HG03558 (cell line): ENCODE results near the gene ACTL6B.
"Not testable (repeated sequence)": the region's sequence is repeated elsewhere in the genome, so short reads cannot be mapped to it uniquely, and the experiment has no call there.

ENCODE experiments used
- ATAC-seq: cut with Tn5 transposase; IDR thresholded peaks from one replicate; pipeline ENCODE4 v1.9.1; 2021; ENCODE audit warnings: moderate number of reproducible peaks; ENCODE audit not compliant: unreplicated experiment; ENCODE audit errors: extremely low read depth

ACTL6B gene

DNA sequence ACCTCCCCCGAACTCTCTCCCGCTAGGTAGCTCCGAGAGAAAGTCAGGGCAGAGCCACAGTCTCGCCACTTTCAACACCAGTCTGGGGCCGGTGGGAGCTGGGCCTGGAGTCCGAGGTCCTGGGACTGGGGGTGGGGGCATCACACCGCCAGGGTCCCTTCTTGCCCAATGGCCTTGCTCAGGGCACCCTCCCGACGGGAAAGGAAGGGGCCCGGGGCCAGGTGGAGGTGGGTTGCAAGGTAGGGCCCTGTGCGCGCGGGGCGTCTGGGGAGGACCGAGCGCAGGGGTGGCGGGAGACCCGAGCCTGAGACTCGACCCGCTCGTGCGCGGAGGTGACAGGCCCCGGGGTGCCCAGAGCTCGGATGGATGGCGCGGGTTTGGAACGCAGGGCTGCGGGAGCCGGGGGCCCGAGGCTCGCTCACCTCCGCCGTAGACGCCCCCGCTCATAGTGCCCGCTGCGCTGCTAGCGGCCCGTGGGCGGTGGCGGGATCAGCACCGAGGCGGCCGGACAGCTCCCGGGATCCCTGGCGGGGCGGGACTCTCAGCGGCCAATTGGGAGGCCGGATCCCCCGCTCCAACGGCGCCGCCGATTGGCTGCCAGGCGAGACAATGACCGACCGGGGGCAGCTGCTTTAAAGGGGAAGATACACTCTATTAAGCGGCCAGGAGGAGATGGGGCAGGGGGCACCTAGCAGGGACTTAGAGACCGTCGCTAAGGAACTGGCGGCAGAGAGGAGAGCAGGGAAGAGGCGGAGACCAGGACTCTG, at the start of gene ACTL6B:
ACTL6B (minus strand) TSS at position 541 of the 767 bp plus-strand sequence; CDS start at position 447, 94 bp downstream.
- ATAC-seq = no peak

GRCh38 chr7:100705320-100705752, 49.1 kb upstream of the ACTL6B start:
- ATAC-seq = no peak

DNA sequence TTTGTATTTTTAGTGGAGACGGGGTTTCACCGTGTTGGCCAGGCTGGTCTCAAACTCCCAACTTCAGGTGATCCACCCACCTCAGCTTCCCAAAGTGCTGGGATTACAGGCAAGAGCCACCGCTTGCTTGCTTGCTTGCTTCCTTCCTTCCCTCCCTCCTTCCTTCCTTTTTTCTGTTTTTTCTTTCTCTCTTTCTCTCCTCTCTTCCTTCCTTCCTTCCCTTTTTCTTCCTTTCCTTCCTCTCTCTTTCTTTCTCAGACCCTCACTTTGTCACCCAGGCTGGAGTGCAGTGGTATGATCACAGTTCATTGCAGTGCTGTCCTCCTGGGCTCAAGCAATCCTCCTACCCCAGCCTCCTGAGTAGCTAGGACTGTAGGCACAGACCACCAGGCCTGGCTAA, 44.8 kb upstream of the ACTL6B start:
- not testable (repeated sequence) for ATAC-seq

DNA sequence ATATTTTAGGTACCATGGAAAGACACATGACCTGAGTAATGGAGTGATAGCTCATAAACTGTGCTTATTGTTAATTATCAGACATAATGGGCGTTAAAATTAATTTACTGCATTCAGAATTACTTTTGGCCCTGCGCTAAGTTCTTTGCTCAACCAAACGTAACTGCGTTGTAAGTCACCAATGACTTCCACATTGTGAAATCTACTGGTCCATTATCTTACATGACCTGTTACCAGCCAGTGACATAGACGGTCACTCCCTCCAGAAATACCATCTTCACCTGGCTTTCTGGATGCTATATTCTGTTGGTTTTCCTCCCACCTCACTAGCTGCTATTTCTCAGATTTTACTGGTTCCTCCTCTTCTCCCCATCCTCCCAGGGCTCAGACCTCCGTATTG, 42.8 kb upstream of the ACTL6B start:
- ATAC-seq = no peak

DNA sequence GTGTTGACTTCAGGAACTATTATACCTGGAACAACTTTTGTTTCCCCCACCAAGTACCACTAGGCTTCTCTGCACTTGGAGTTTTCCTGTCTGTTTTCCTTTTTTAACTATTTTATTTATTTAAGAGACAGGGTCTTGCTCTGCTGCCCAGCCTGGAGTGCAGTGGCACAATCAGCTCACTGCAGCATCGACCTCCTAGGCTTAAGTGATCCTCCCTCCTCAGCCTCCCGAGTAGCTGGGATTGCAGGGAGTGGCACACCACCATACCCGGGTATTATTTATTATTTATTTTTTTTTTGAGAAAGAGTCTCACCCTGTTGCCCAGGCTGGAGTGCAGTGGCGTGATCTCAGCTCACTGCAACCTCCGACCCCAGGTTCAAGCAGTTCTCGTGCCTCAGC, 39.9 kb upstream of the ACTL6B start:
- ATAC-seq = no peak

DNA sequence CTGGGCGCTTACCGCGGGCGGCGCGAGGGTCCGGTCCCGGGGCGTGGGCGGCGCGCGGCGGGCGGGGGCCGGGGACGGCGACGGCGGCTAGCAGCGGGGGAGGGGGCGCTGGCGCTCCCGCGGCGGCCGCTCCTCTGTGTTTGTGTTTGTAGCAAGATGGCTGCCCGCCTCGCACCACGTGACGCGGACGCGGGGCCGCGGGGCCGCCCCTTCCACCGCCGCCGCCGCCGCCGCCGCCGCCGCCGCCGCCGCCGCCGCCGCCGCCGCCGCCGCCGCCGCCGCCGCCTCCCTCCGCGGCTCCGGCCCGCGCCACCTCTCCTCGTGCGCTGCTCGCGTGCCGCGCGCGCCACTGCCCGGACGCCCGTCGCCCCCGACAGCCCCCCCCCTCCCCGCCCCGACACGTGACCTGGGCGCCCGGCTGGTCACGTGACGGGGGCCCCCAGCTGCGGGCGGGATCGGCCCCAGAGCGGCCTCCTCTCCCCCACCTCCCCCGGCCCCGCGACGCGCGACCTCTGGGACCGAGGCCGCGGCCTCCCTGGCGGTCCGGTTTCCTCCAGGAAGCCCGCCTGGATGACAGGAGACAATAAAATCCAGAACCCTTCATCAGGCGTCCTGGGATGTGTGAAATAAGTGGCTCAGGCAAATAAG, 38.0 kb upstream of the ACTL6B start, which contains the start of gene GIGYF1:
GIGYF1 (minus strand) TSS at position 153 of the 648 bp plus-strand sequence. CDS start 6,012 bp downstream, outside the sequence.
- peak; percentile 43 for ATAC-seq

DNA sequence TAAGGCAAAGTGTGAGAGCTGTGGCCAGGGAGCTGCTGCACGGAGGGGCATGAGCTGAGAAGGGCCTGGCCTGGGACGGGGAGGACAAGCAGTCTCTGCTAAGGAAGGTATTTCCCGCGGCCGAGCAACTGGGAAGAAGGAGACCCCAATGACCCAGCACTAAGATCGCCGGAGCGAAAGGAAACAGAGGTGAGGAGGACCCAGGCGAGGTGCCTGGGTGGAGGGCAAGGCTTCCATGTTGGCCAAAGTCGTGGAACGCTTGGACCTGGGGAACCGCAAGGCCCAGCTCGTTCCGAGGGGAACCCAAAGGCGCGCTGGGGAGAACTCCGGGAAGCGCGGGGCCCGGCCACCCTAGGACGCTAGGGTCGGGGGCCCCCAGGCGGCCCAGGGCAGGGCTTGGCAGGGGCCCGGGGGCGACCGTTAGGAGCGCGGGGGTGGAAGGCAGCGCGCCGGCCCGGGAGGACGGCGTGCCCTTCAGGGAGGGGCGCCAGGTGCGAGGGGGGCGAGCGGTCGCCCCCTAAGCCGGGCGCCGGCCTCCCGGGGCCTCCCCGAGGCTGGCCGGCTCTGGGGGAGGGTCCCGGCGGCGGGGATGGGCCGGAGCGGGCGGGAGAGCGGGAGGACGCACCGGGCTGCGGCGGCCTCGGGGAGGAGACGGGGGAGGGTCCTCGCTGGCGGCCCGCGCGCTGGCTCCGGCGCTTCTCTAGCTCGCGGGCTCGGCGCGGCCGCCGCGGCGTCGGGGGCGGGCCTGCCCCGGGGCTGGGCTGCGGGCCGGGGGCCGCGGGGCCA, 37.3 kb upstream of the ACTL6B start:
- ATAC-seq = peak; percentile 16

DNA sequence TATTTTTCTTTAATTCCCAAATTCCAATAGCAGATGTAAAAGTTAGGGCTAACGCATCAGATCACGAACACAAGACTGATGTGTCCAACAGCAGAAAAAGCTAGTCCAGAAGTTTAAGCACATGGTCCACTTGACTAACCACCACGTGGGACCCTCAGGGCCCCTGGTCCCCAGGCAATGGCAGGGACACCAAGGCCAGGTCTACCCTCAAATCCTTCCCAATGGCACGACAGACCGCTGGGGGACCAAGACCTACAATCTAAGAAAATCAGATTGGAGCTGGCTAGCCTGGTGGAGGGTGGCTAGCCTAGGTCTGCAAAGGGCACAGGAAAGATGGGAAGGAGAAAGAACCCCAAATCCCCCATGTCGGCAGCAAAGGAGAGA, 36.3 kb upstream of the ACTL6B start:
- no peak for ATAC-seq

DNA sequence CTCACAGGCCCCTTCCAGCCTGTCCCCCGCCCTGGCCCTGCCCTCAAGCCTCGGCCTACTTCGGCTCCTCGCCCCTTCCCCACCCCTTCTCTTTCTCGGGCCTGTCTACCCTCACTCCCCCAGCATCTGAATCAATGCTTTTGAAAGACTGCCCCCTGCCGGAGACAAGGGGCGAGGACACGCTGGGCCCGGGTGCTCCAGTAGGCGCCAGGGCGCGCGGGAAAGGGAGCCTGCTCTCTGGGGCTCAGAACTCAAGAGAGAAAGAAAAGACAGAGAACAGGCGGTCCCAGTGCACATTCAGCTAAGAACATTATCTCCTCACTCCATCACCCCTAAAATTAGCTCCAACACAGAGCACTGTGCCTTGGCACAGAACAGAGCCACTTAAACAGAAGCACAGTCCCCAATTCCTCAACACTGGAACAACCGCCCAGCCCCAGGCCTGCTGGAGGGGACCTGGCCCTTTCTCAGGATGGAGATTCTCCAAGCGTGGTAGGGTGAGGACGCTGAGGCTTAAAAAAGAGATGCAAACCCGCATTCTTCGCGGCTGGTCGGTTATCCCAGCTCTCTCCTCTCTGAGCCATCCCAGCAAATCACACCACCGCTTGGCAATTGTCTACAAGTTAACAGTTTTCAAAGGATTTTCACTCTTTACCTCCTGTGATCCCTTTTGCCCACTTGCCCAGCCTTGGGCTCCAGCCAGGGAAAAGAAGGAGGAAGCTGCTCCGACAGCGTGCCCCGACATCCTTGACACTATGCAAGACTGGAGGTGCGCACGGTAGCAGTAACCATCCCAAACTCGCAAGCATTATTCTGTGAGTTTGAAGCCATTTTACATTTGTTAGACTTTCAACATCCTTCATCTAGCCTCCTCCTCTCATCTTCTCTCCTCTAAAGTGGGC, 35.7 kb upstream of the ACTL6B start:
- ATAC-seq = no peak

DNA sequence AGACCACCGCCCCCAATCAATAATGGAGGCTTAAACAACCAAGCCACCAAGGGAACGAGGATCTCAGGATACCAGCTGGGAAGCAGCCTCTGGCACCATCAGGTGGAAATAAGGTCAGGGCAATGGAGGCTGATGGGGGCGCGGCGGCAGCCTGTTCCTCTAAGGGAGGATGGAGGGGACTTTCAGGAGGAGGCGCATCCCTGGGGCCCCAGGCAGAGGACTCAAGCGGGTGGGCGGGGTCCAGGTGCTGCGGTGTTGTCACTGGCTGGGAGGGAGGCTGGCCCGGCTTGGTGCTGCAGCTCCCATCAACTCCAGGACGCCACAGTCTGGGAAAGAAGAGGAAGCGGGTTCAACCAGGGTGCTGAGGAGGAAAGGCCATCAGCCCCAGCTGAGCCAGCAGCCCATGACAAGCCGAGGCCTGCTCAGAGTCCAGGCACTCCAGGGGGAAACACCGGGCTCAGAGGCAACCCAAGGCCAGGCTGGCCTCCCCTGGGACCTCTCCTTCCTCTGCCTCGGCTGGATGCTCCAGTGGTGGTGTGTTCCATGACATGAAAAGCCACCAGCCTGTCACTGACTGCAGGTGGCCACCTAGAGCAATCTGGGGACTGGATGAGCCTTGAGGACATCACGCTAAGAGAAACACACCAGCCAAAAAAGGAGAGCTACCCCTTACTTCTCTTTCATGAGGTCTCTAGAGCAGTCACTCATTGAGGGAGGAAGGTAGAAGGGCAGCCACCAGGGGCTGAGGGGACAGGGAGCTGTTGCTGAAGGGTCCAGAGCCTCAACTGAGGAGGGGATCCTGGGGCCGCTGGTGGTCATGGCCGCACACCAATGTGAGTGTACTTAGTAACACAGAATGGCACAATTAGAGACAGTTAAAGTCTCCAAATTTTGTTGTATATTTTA, 33.2 kb upstream of the ACTL6B start:
- no peak for ATAC-seq

DNA sequence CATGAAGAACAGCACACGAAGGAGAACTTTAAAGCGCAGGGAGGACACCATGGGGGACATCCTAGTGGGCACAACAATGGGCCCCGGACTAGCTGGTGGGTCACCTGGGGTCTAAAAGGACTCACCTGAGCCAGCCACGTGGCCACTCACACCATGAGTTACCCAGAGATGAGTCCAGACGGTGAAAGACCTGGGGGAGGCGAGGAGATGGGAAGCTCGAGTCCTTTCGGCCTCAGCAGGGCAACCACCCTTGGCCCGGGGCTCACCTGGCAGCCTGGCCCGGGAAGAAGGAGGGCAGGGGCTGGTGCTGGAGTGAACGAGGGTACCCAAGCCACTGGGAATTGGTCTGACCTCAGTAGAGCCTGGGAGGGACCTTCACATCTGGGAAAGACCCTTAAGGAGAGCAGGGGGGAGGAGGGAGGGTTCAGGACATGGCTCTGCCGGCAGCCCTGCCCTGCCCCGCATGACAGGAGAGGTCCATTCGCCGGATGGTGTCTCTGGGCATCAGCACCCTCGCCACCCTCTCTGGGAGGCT, 32.1 kb upstream of the ACTL6B start:
- ATAC-seq = no peak

DNA sequence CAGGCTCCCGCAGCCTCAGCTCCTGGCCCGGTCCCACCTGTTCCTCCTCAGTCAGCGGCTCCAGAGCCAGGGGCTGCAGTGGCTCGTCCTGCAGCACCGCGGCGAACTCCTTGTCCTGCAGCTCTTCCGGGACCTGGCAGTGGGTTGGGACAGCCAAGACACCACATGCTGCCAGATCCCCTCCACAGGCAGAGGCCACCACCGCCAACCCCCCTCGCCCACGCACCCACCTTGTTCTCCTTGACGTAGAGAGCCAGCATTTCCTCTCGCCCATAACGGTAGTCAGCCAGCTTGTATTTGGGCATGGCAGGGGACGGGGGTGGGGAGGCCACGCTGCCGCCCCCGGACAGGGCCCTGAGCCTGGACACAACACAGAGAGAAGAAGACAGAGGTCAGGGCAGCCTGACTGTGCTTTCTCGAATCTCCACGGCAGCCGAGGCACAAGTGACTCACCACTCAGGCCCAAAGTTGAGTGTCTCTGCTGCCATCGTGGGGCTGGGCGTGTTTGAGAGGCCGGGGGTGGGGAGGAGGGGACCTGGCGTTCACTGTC, 31.6 kb upstream of the ACTL6B start:
- no peak for ATAC-seq

GRCh38 chr7:100687261-100687660, 31.0 kb upstream of the ACTL6B start:
- ATAC-seq = no peak

DNA sequence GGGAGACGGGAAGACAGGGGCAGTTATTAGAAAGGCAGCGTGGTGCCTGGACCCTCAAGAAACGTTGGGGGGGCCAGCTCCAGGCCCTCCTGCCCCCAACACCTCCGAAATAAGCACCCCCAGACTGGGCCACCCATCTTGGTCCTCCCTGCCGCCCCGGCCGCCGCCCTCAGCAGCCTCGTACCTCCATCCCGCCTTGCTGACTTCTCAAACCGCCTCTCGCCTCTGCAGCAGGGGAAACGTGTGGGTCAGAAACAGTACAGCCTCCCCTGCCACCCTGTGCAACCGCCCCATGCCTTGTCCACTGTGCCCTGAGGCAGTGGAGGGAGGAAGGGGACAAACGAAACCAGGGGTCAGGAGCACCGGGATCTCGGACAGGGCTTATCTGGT, 30.6 kb upstream of the ACTL6B start:
- no peak for ATAC-seq

DNA sequence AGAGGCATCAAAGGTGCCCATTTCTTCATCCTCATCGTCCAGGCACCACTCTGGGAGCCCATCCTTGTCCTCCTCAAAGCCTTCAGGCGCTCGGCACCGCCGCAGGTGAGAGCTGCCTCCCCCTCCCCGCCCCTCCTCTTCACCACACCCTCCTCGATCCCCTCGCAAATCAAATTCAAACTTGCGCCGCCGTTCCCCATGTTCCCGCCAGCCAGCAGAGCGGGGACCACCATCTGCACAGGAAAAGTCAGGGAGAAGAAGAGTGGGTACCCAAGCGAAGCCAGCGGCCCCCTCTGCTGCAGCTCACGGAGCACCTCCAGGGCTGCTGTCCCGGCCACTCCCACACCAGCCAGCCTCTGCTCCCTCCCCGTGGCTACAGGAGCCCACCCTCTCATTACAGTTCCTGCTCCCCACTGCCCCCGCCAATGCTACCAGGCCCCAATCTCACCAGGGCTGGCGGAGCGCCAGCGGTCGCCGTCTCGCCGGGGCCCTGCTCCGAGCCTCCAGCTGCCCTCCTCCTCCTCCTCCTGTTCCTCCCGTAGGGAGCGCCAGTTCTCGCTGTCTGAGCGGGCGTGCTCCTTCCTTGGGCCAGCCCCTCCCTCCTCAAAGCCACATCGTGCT, 30.1 kb upstream of the ACTL6B start:
- ATAC-seq = no peak

DNA sequence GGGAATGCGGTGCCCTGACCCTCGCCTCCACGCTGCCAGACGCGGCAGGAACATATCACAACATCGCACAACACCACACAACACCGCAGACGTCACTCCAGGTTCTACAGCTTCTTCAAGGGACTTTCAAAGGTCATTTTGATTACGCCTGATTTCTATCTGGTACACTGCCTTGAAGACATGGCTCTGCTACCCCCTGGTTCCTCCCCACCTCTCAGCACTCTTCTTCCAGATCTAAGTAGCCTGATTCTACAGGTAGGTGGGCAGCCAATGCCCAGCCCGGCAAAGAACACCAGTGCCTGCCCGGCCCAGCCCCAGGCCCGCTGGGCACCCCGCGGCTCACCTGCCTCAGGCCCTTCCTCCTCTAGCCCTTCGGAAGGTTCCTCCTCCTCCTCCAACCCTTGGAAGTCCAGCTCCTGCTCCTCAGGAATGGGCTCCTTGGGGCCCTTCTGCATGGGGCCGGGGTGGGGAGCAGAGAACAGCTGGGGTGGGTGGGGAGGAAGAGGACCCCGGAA, 29.4 kb upstream of the ACTL6B start:
- no peak for ATAC-seq

DNA sequence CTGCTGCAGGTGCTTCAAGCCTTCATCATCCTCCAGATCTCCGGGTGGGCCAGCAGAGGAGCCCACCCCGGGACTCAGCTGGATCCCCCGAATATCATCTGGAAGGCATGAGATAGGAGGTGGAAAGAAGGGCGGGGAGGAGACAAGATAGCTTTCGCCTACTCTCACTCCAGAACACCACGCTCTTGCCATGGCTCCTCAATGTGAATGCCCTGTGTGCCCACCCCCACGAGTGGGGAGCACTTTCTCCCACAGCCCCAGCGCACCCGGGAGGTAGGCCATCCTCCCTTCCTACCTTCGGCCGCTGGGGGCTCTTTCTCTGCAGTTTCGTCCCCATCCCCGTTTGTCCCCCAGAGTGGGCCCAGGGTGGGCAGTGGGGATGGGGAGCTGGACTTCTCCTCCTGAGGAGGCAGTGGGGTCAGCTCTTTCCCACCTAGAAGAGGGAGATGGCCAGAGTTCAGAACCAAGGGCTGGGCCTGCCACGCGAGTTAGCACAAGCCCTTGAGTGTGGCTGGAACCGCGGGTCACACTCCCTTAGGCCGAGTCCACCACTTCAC, 28.9 kb upstream of the ACTL6B start:
- no peak for ATAC-seq
